ENCODE results near the gene SFXN5.
"Not testable (repeated sequence)": the region's sequence is repeated elsewhere in the genome, so short reads cannot be mapped to it uniquely, and the experiment has no call there.

SFXN5 gene

DNA sequence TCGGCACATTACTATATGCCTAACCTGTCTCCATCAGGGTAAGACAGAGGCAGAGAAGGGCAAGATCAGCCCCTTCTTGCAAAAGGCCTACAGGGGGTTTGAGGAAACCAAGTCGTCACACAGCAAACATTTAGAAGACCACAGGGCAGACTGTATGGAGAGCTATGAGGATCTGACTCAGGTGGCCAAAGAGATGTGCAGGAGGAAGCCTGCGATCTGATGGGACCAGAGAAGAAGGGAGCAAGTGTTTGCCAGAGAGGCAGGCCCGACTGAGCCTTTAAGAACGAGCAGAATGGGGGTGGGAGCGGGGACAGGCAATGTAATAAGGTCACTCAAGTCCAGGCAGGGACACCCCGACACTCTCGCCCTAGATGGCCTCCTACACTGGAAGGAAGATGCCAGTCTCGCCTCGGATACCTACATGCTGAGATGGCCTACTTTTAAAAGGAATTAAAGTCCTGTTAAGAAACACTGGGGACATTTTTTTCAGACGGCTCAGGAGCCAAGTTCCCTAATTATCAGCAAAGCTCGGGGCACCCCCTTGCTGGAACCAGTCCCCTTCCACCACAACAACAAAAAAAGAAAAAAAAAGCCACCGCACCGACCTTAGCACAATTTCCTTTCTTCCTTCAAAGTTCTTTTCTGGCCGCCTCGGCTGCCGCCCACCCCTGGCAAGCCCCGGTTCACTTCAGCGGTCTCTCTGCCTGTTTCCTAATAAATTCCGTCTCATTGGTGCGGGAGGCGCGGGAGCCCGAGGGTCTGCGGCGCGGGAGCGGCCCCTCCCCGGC lies 1.5 kb downstream of the SFXN5 start:
- TF ChIP-seq Cebpa-rat (IDR thresholded peaks at IDR 0.05), result no peak
- peaks cover 0 to 13% (median 3%) of the 10 kb centered on the region in 11 experiments; a peak in 11 of 22 replicates for H3K36me3 ChIP-seq
- peak overlapping the region; percentile 79 to 92 (median 89) for H3K9ac ChIP-seq
- peak overlapping the region; percentile 75 to 92 (median 81) for H3K4me3 ChIP-seq
- peaks cover 0 to 23% (median 5%) of the 10 kb centered on the region in 11 experiments; a peak in 9 of 22 replicates for H4K20me1 ChIP-seq
- H3K27me3 ChIP-seq, result no peaks in the 10 kb centered on the region
- H3K27ac ChIP-seq, result peak overlapping the region; percentile 70 to 93 (median 90)
- peak overlapping the region; percentile 79 to 97 (median 93) for H3K4me2 ChIP-seq
- H3K4me1 ChIP-seq, result peaks cover 15 to 34% (median 30%) of the 10 kb centered on the region in 10 experiments
- no peaks in the 10 kb centered on the region for H3K9me3 ChIP-seq (replicated peaks in 1 of 11)

DNA sequence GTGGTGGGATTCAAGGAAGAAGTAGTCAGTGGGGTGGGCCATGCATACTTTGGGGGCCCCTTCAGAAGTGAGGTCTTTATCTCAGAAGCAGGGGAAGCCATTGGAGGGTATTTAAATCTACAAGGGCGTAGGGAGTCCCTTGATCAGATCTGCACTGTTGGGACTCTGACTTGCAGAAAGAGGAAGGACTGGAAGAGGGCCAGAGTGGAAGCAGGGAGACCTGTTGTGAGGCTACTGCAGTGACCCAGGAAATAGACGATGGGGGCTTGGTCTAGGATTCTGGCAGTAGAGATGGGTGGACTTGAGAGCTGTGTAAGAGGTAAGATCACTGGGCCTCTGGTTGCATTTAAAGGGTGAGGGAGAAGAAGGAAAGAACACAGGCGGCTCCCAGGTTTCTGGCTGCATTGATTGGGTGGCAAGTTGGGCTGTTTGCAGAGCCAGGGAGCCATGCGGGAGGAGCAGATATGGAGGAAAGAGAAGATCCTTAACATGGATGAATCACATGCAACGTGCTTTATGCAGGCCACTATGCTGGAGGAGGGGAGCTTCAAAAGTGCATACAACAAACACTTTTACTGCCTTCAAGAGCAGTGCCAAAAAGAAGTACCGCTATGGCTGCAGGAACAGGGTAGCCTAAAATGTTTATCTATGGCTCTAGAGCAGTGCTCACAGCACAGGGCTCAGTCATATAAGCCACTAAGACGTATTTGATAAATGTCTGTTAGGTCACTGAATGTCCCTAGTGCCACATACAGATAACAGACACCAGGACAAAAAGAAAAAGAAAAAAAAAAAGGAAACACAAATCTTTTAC lies 2.3 kb downstream of the SFXN5 start:
- peak overlapping the region; percentile 79 to 97 (median 93) for H3K4me2 ChIP-seq
- H3K9ac ChIP-seq, result peak overlapping the region; percentile 79 to 92 (median 89); a peak in 13 of 22 replicates
- peak overlapping the region in 2 of 11 experiments; percentile 90 to 93; a peak in 3 of 22 replicates for H3K27ac ChIP-seq

DNA sequence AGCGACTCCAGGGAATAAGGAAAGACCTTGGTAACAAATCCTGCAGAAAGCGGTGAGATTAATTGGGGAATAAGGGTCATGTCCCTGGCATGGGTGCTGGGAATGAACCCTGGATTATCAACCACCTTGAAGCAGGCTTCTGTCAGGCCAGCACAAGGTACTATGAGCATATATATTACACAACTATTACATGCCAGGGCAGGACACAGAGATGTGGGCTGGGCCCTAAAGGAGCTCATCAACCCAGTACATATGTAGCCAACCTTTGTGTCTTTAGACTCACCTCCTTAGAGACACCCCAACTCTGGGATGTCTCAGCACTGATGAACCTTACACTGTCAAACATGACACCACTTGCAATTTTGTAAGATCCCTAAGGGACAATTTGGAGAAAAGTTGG lies 3.4 kb downstream of the SFXN5 start:
- peaks cover 27 to 51% (median 43%) of the 10 kb centered on the region in 10 experiments for H3K4me1 ChIP-seq
- H3K4me2 ChIP-seq, result peak overlapping the region in 2 of 11 experiments; percentile 79 to 93; a peak in 2 of 22 replicates
- no peak overlapping the region for H3K27ac ChIP-seq
- no peaks in the 10 kb centered on the region for H3K27me3 ChIP-seq
- TF ChIP-seq Cebpa-rat (IDR thresholded peaks at IDR 0.05), result 0 out of 22 replicates have a peak, but pooled peaks of 1 of the 11 experiments have one; percentile 24
- H3K4me3 ChIP-seq, result no peak overlapping the region
- no peak overlapping the region for H3K9ac ChIP-seq
- H3K9me3 ChIP-seq (replicated peaks in 1 of 11), result no peaks in the 10 kb centered on the region
- no peaks in the 10 kb centered on the region for H3K36me3 ChIP-seq
- H4K20me1 ChIP-seq, result peaks cover 0 to 32% (median 6%) of the 10 kb centered on the region in 11 experiments; a peak in 10 of 22 replicates

More for the DNA sequence above, 2.3 kb downstream of the SFXN5 start:
- peaks cover 21 to 42% (median 36%) of the 10 kb centered on the region in 10 experiments for H3K4me1 ChIP-seq
- H3K9me3 ChIP-seq (replicated peaks in 1 of 11), result no peaks in the 10 kb centered on the region
- peaks cover 0 to 5% (median 0%) of the 10 kb centered on the region in 11 experiments; a peak in 4 of 22 replicates for H3K36me3 ChIP-seq
- TF ChIP-seq Cebpa-rat (IDR thresholded peaks at IDR 0.05), result no peak
- peak overlapping the region; percentile 75 to 92 (median 81); a peak in 18 of 20 replicates for H3K4me3 ChIP-seq
- H3K27me3 ChIP-seq, result no peaks in the 10 kb centered on the region
- H4K20me1 ChIP-seq, result peaks cover 0 to 27% (median 5%) of the 10 kb centered on the region in 11 experiments; a peak in 10 of 22 replicates

DNA sequence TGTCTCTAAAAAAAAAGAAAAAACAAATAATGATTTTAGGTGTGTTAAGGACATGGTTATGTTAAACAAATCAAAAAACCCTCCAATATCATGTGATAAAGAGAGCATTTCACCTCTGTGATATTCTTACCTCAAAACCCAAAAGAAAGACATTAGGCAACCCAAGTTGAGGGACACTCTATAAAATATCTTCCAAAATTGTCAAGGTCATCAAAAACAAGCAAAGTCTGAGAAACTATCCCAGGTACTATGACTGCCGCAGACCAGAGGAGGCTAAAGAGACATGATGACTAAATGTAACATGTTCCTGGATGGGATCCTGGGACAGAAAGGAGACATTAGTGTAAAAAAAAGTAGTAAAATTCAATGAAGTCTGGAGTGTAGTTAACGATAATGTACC lies 4.5 kb downstream of the SFXN5 start:
- H3K4me2 ChIP-seq, result no peak overlapping the region
- H3K9ac ChIP-seq, result no peak overlapping the region
- no peaks in the 10 kb centered on the region for H3K27me3 ChIP-seq
- no peaks in the 10 kb centered on the region for H3K36me3 ChIP-seq
- peaks cover 27 to 48% (median 42%) of the 10 kb centered on the region in 10 experiments for H3K4me1 ChIP-seq
- no peak for TF ChIP-seq Cebpa-rat (IDR thresholded peaks at IDR 0.05)
- H3K4me3 ChIP-seq, result no peak overlapping the region
- H3K27ac ChIP-seq, result no peak overlapping the region
- H4K20me1 ChIP-seq, result peaks cover 0 to 41% (median 6%) of the 10 kb centered on the region in 11 experiments; a peak in 10 of 22 replicates
- no peaks in the 10 kb centered on the region for H3K9me3 ChIP-seq (replicated peaks in 1 of 11)

DNA sequence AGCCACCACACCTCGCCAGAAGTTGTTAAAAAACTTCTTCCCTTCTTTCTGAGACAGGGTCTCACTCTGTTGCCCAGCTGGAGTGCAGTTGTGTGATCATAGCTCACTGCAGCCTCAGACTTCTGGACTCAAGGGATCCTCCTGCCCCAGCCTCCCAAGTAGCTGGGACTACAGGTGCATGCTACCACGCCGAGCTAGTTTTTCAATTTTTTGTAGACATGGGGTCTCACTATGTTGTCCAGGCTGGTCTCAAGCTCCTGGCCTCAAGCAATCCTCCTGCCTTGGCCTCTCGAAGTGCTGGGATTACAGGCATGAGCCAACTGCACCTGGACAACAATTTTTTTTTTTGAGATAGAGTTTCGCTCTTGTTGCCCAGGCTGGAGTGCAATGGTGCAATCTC lies 6.4 kb downstream of the SFXN5 start:
- not testable (repeated sequence) for H3K36me3 ChIP-seq; H3K9ac ChIP-seq; H3K27me3 ChIP-seq; H3K9me3 ChIP-seq (replicated peaks in 1 of 11); H3K4me3 ChIP-seq; H3K27ac ChIP-seq
- H4K20me1 ChIP-seq, result peaks cover 0 to 44% (median 6%) of the 10 kb centered on the region in 11 experiments; a peak in 10 of 22 replicates
- peaks cover 23 to 43% (median 35%) of the 10 kb centered on the region in 10 experiments for H3K4me1 ChIP-seq
- peak overlapping the region in 6 of 11 experiments; percentile 18 to 39 (median 29); a peak in 6 of 22 replicates for H3K4me2 ChIP-seq

DNA sequence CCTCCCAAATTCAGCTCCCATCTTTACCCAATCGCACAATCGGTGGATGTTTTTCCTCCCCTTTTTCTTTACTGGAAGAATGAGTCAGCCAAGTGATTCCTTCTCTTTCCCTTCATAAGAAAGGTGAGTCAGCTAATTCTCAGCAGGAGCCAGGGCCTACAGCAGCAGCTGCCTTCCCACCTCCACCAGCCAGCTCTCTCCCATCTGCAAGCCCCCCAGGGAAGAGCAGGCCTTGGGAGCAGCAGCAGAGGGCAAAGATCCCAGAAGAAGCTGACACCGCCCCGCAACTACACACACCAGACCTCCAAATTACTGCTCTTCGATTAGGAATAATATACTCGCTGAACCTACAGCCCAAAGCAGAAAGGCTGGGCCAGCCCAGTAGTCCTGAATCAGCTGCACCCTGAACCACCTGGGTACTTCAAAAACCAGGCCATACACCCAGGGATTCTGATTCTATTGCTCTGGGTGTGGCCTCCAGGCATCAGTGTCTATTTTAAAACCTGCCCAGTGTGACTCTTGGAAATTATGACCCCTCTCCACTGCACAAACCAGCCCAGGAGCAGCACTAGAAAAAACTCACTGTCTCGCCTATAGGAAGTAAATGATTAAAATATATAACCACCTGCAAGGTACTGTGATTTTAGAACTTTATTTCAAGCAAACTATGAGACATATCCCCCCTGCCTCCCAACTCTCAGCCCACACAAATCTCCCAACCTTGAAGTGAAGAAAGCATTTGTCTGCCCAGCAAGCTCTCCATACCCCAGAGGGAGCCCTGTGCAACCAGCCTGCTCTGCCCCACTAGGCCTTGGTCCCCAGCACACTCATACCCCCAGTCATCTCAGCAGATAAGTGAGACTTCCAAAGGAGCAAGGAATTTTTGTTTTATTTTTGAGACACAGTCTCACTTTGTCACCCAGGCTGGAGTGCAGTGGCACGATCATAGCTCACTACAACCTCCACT lies 7.3 kb downstream of the SFXN5 start:
- Histone ChIP-seq H3K4me1 (peaks cover 21 to 40% (median 32%) of the 10 kb centered on the region in 10 experiments), H3K9me3 (replicated peaks in 1 of 11) (no peaks in the 10 kb centered on the region), H3K36me3 (no peaks in the 10 kb centered on the region), H3K27me3 (no peaks in the 10 kb centered on the region), H3K4me2 (peak overlapping the region in 9 of 11 experiments; percentile 26 to 57 (median 37); a peak in 12 of 22 replicates), H4K20me1 (peaks cover 0 to 44% (median 10%) of the 10 kb centered on the region in 11 experiments; a peak in 12 of 22 replicates), H3K9ac (peak overlapping the region in 1 of 11 experiments; percentile 13; a peak in 2 of 22 replicates), H3K4me3 (no peak overlapping the region), H3K27ac (0 out of 22 replicates have a peak overlapping the region, but pooled peaks of 1 of the 11 experiments have one; percentile 10)
- TF ChIP-seq Cebpa-rat (IDR thresholded peaks at IDR 0.05), result no peak

DNA sequence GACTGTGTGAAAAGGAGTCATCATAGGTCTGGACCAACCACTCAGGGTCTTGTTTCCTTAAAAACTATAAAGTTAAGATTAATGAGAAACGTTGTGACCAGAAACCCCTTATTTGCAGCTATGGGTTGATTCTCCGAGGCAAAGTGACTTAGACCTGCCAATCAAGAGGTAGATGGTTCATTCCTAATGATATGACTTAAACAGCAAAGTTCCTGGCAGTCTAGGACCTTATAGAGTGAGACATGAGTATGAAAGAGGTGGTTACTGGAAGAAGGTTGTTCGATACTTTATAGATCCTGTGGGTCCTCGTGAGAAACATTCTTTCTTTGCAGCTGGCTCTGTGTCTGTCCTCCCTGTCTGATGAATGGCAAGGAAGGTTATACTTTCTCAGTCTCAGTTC lies 8.0 kb downstream of the SFXN5 start:
- no peak overlapping the region for H3K4me3 ChIP-seq
- H3K4me2 ChIP-seq, result peak overlapping the region in 4 of 11 experiments; percentile 37 to 57 (median 45); a peak in 6 of 22 replicates
- peaks cover 0 to 2% (median 0%) of the 10 kb centered on the region in 11 experiments; a peak in 1 of 22 replicates for H3K36me3 ChIP-seq
- peaks cover 27 to 40% (median 34%) of the 10 kb centered on the region in 10 experiments for H3K4me1 ChIP-seq
- H3K9me3 ChIP-seq (replicated peaks in 1 of 11), result no peaks in the 10 kb centered on the region
- H3K9ac ChIP-seq, result no peak overlapping the region
- H3K27ac ChIP-seq, result no peak overlapping the region
- TF ChIP-seq Cebpa-rat (IDR thresholded peaks at IDR 0.05), result no peak
- H3K27me3 ChIP-seq, result no peaks in the 10 kb centered on the region
- peaks cover 0 to 45% (median 14%) of the 10 kb centered on the region in 11 experiments; a peak in 12 of 22 replicates for H4K20me1 ChIP-seq
